GM12878 (cell line): Measurements from ENCODE around the gene CTNNA3. TPM values are rescaled to one million over a fixed set of nuclear protein-coding genes. Genes with fewer than 3 reads are reported as not detected.

Experiments used
- ATAC-seq: fragments of 200-7000 bp; cut with Tn5 transposase; 3 replicates; pipeline ENCODE4 v1.9.1; 2020; ENCODE audit warnings: mild to moderate bottlenecking, moderate library complexity
- BruUV-seq: library from RNA; stranded (reverse); fragments of 400-500 nt; replicated peaks from 2 replicates; lab custom pipeline; 2021; lab: Mats Ljungman, UMichigan
- CTCF ChIA-PET: fragments of 300-600 bp; sonication (Branson Sonifier 250); formaldehyde crosslinking; extraction: SDS; loops from one replicate; lab custom pipeline; 2021; ENCODE audit warnings: inconsistent platforms; lab: Yijun Ruan, JAX
- POLR2A ChIA-PET: fragments of 350-600 bp; formaldehyde crosslinking; extraction: SDS; loops from one replicate; lab custom pipeline; 2021; ENCODE audit warnings: inconsistent platforms; lab: Charles Lee
- RAD21 ChIA-PET: fragments of 300-600 bp; sonication (Branson Sonifier 250); formaldehyde crosslinking; loops from one replicate; lab custom pipeline; 2023; ENCODE audit warnings: antibody characterized with exemption; ENCODE audit not compliant: unreplicated experiment; lab: Charles Lee
- SMC1A ChIA-PET: fragments of 300-600 bp; sonication (Branson Sonifier 250); formaldehyde crosslinking; loops from one replicate; lab custom pipeline; 2023; ENCODE audit not compliant: unreplicated experiment, uncharacterized antibody; lab: Charles Lee
- DNase-seq: peaks from one replicate; pipeline ENCODE4 v3.0.0-alpha.2; 2011; ENCODE audit warnings: low read depth, low spot score
- FAIRE-seq: peaks from 3 replicates; lab custom pipeline; 2011; peaks lifted over from hg19 to GRCh38; lab: Jason Lieb, UNC
- H2AFZ ChIP-seq: 2 replicates; pipeline ENCODE4 v1.6.0; 2011; ENCODE audit warnings: low read depth, low read length, control low read depth; ENCODE audit not compliant: control insufficient read depth
- H3K27ac ChIP-seq: 2 replicates; pipeline ENCODE4 v1.5.1; 2011; ENCODE audit warnings: control low read depth; ENCODE audit not compliant: control insufficient read depth, insufficient read depth
- H3K27me3 ChIP-seq, 2 experiments: replicated peaks in 1 of 2; 2 replicates each; pipeline versions ENCODE4 v1.6.0 to v1.6.1; 2011; ENCODE audit warnings: low read length in 1 of 2; ENCODE audit not compliant: control insufficient read depth in 2 of 2, insufficient read depth in 2 of 2
- H3K36me3 ChIP-seq, 2 experiments: 2 replicates each; pipeline ENCODE4 v1.5.1; 2011; ENCODE audit warnings: low read length in 1 of 2; ENCODE audit not compliant: control insufficient read depth in 2 of 2, insufficient read depth in 2 of 2
- H3K4me1 ChIP-seq: 2 replicates; pipeline ENCODE4 v1.6.1; 2011; ENCODE audit warnings: mild to moderate bottlenecking, low read length, moderate library complexity, mixed read lengths; ENCODE audit not compliant: control insufficient read depth, insufficient read depth
- H3K4me2 ChIP-seq: 2 replicates; pipeline ENCODE4 v1.6.0; 2011; ENCODE audit warnings: control low read depth; ENCODE audit not compliant: control insufficient read depth, insufficient read depth
- H3K4me3 ChIP-seq: fragments of 200-600 bp; sonication (generic); 2 replicates; pipeline ENCODE4 v1.5.1; 2016
- H3K79me2 ChIP-seq: 2 replicates; pipeline ENCODE4 v1.6.0; 2011; ENCODE audit warnings: low read length; ENCODE audit not compliant: control insufficient read depth, insufficient read depth
- H3K9ac ChIP-seq: 2 replicates; pipeline ENCODE4 v1.8.0; 2011; ENCODE audit warnings: low read length, control low read depth, mixed read lengths; ENCODE audit not compliant: control insufficient read depth, insufficient read depth
- H3K9me3 ChIP-seq: replicated peaks from 3 replicates; pipeline ENCODE4 v1.5.1; 2011; ENCODE audit warnings: mild to moderate bottlenecking, low read length; ENCODE audit not compliant: control insufficient read depth, insufficient read depth
- H4K20me1 ChIP-seq: 2 replicates; pipeline ENCODE4 v1.6.0; 2011; ENCODE audit not compliant: control insufficient read depth, insufficient read depth
- BMI1 ChIP-seq: fragments of 450-650 bp; IDR thresholded peaks from 2 replicates; pipeline ENCODE4 v1.6.1; 2016; ENCODE audit warnings: mild to moderate bottlenecking, moderate library complexity, borderline replicate concordance
- CBX3 ChIP-seq: fragments of 200-600 bp; sonication (generic); IDR thresholded peaks from 2 replicates; pipeline ENCODE4 v1.6.1; 2016; ENCODE audit warnings: low read depth, borderline replicate concordance
- CREB1 ChIP-seq: IDR thresholded peaks from 2 replicates; pipeline ENCODE4 v1.6.1; 2012; ENCODE audit warnings: low read depth, mild to moderate bottlenecking, inconsistent platforms
- IKZF2 ChIP-seq, 2 experiments: fragments of 450-650 bp; IDR thresholded peaks; 2 replicates each; pipeline ENCODE4 v1.6.1; 2017; ENCODE audit warnings: mild to moderate bottlenecking in 2 of 2, moderate library complexity in 2 of 2
- MEF2A ChIP-seq: IDR thresholded peaks from 2 replicates; pipeline ENCODE4 v1.6.1; 2011; ENCODE audit warnings: low read depth, mild to moderate bottlenecking, low read length, moderate library complexity; ENCODE audit not compliant: insufficient read depth
- NR2C1 ChIP-seq: fragments of 450-650 bp; IDR thresholded peaks from 2 replicates; pipeline ENCODE4 v1.6.1; 2017; ENCODE audit warnings: antibody characterized with exemption, mild to moderate bottlenecking, moderate library complexity
- POLR2AphosphoS5 ChIP-seq: IDR thresholded peaks from 2 replicates; pipeline ENCODE4 v1.6.1; 2011; ENCODE audit warnings: mild to moderate bottlenecking, low read length, inconsistent platforms
- RCOR1 ChIP-seq: conservative IDR thresholded peaks from 2 replicates; pipeline ENCODE4 v1.6.1; 2012; ENCODE audit warnings: low read depth, low read length, improper control_type of control experiment
- SMAD1 ChIP-seq: fragments of 450-650 bp; IDR thresholded peaks from 2 replicates; pipeline ENCODE4 v1.6.1; 2018; ENCODE audit warnings: mild to moderate bottlenecking, low read depth; ENCODE audit not compliant: partially characterized antibody
- SUPT20H ChIP-seq: IDR thresholded peaks from 2 replicates; pipeline ENCODE4 v1.6.1; 2011; ENCODE audit warnings: low read depth, mild to moderate bottlenecking, low read length, moderate library complexity, borderline replicate concordance; ENCODE audit not compliant: control insufficient read depth
- ZSCAN29 ChIP-seq: fragments of 450-650 bp; IDR thresholded peaks from 2 replicates; pipeline ENCODE4 v1.6.1; 2017; ENCODE audit warnings: mild to moderate bottlenecking, moderate library complexity
- WGBS: methylation state at CpG from one replicate; pipeline ENCODE4 v1.1.6; 2016; ENCODE audit warnings: low lambda C conversion rate; ENCODE audit not compliant: insufficient replicate concordance, insufficient coverage; ENCODE audit errors: missing lambda C conversion rate; 5-methylcytosine and 5-hydroxymethylcytosine counted together
- in situ Hi-C: fragments of 300-500 bp; cut with MboI; formaldehyde crosslinking; loops from 9 replicates; pipeline ENCODE4 v1.14.3; 2018; ENCODE audit warnings: mixed read lengths
- intact Hi-C: fragments of 100-400 bp; cut with micrococcal nuclease; formaldehyde crosslinking; loops from one replicate; pipeline ENCODE4 v1.14.2; 2022; ENCODE audit not compliant: unreplicated experiment
- polyA plus RNA-seq, 11 experiments: library from polyadenylated mRNA; depleted of rRNA in 4 of 11; unstranded in 6 of 11; stranded (reverse) in 5 of 11; fragments of >200 nt; fragmentation: Nextera tagmentation in 4 of 11; fragmentation: Illumina TruSeq in 1 of 11; extraction: Ambion mirVana in 4 of 11; extraction: Trizol in 1 of 11; gene quantifications; 1 replicate in 1 of 11; 2 replicates in 10 of 11; pipeline versions ENCODE4 v1.2.1 to v1.2.3, GENCODE V29; 2011 to 2016; ENCODE audit warnings: inconsistent platforms in 2 of 11, missing spikeins in 2 of 11, low read depth in 1 of 11
- total RNA-seq, 4 experiments: library from RNA; depleted of rRNA in 3 of 4; stranded (reverse); fragments of >200 nt in 3 of 4; fragmentation: Illumina TruSeq in 1 of 4; extraction: Trizol in 1 of 4; gene quantifications; 2 replicates each; pipeline versions ENCODE4 v1.2.1 to v1.2.3, GENCODE V29; 2013 to 2021
- TF ChIP-seq, protein P1 (sequence below): fragments of 450-650 bp; IDR thresholded peaks from 2 replicates; pipeline ENCODE4 v1.6.1; 2016; ENCODE audit warnings: mild to moderate bottlenecking
- TF ChIP-seq, protein P2 (sequence below): fragments of 450-650 bp; IDR thresholded peaks from 2 replicates; pipeline ENCODE4 v1.6.1; 2017; ENCODE audit warnings: mild to moderate bottlenecking
- TF ChIP-seq, protein P3 (sequence below): fragments of 450-650 bp; conservative IDR thresholded peaks from 2 replicates; pipeline ENCODE4 v1.6.1; 2017; ENCODE audit warnings: mild to moderate bottlenecking, moderate library complexity

Gene CTNNA3
- total and polyA plus RNA-seq, 10 of the 15 experiments (the other 5 are each of a cell fraction or from before 2014, with no cell fraction given), result under 0.01 to 4.5 (median 0.22) TPM; not detected in 2

- H3K4me2 ChIP-seq, result no peak overlapping the region
- H3K9me3 ChIP-seq, result no peaks in the 10 kb centered on the region
- SMC1A ChIA-PET, result interaction anchor here (0.7 to 1.1 kb wide), 4 partner anchors 26 to 464 kb away, joined by 3 read pairs; no protein-coding TSS in a partner anchor
- H3K4me1 ChIP-seq, result no peaks in the 10 kb centered on the region
- CTCF ChIA-PET, result interaction anchor here (1.0 kb wide), 1 partner anchor 899 kb away, joined by 3 read pairs; no protein-coding TSS in a partner anchor
- no TSS peak for BruUV-seq
- TF ChIP-seq RCOR1 (no peak), IKZF2 (IDR thresholded peaks at IDR 0.05) (no peak), MEF2A (no peak), ZSCAN29 (no peak), BMI1 (no peak), NR2C1 (no peak), CBX3 (no peak), POLR2AphosphoS5 (no peak), SMAD1 (no peak), CREB1 (no peak), SUPT20H (no peak)
- TF ChIP-seq, protein P1, sequence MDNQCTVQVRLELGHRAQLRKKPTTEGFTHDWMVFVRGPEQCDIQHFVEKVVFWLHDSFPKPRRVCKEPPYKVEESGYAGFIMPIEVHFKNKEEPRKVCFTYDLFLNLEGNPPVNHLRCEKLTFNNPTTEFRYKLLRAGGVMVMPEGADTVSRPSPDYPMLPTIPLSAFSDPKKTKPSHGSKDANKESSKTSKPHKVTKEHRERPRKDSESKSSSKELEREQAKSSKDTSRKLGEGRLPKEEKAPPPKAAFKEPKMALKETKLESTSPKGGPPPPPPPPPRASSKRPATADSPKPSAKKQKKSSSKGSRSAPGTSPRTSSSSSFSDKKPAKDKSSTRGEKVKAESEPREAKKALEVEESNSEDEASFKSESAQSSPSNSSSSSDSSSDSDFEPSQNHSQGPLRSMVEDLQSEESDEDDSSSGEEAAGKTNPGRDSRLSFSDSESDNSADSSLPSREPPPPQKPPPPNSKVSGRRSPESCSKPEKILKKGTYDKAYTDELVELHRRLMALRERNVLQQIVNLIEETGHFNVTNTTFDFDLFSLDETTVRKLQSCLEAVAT, result no peak
- TF ChIP-seq, protein P2, sequence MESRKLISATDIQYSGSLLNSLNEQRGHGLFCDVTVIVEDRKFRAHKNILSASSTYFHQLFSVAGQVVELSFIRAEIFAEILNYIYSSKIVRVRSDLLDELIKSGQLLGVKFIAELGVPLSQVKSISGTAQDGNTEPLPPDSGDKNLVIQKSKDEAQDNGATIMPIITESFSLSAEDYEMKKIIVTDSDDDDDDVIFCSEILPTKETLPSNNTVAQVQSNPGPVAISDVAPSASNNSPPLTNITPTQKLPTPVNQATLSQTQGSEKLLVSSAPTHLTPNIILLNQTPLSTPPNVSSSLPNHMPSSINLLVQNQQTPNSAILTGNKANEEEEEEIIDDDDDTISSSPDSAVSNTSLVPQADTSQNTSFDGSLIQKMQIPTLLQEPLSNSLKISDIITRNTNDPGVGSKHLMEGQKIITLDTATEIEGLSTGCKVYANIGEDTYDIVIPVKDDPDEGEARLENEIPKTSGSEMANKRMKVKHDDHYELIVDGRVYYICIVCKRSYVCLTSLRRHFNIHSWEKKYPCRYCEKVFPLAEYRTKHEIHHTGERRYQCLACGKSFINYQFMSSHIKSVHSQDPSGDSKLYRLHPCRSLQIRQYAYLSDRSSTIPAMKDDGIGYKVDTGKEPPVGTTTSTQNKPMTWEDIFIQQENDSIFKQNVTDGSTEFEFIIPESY, result no peak
- TF ChIP-seq, protein P3, sequence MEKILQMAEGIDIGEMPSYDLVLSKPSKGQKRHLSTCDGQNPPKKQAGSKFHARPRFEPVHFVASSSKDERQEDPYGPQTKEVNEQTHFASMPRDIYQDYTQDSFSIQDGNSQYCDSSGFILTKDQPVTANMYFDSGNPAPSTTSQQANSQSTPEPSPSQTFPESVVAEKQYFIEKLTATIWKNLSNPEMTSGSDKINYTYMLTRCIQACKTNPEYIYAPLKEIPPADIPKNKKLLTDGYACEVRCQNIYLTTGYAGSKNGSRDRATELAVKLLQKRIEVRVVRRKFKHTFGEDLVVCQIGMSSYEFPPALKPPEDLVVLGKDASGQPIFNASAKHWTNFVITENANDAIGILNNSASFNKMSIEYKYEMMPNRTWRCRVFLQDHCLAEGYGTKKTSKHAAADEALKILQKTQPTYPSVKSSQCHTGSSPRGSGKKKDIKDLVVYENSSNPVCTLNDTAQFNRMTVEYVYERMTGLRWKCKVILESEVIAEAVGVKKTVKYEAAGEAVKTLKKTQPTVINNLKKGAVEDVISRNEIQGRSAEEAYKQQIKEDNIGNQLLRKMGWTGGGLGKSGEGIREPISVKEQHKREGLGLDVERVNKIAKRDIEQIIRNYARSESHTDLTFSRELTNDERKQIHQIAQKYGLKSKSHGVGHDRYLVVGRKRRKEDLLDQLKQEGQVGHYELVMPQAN, result no peak
- TF ChIP-seq, all 136 proteins: peak for 0
- intact Hi-C loops, result no loop called here
- POLR2A ChIA-PET, result no interaction called here
- Histone ChIP-seq H3K27me3 (no peaks in the 10 kb centered on the region), H3K36me3 (no peaks in the 10 kb centered on the region), H4K20me1 (no peaks in the 10 kb centered on the region), H3K27ac (no peak overlapping the region), H3K4me3 (no peak overlapping the region), H2AFZ (no peak overlapping the region), H3K9ac (no peak overlapping the region), H3K79me2 (no peaks in the 10 kb centered on the region)
- in situ Hi-C loops, result no loop called here
- DNase-seq (no peak), ATAC-seq (no peak), FAIRE-seq (no peak)
- 8% methylated on average over 3 of the region's 3 CpGs for WGBS
- RAD21 ChIA-PET, result interaction anchor here (1.0 kb wide), 1 partner anchor 118 kb away, joined by 3 read pairs; no protein-coding TSS in a partner anchor
These were observed 293.4 kb downstream of the CTNNA3 start for GRCh38 chr10:67402620-67403019.
